ENCODE data around the gene NRXN2.

The NRXN2 gene

DNA sequence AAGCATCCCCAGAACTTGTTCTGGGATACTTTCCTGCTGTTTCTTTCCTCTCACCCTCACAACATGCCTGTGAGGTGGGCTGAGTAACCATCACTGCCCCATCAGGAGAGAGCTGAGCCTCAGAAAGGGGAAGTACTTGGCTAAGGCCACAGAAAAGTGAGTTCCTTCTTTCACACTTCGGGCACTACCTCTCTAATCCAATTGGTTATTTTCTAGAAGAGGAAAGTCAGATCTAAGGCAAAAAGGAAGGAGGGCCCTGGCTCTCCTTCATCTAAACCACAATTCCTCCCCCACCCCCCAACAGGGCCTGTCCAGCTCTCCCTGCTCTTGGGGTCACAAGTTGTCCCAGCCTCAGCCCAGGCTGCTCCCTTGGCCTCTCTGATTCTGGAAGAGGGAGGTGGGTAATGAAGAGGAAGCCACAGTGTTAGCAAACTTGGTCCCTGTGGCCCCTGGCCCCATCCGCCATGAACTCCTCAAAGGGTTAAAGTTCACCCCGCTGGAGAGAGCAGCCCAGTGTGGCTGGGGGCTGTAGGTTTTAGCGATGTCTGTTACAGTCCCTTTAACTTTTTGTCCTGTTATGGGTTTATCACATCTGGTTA lies 98.0 kb downstream of the NRXN2 start:
- DNase-seq = no peak

DNA sequence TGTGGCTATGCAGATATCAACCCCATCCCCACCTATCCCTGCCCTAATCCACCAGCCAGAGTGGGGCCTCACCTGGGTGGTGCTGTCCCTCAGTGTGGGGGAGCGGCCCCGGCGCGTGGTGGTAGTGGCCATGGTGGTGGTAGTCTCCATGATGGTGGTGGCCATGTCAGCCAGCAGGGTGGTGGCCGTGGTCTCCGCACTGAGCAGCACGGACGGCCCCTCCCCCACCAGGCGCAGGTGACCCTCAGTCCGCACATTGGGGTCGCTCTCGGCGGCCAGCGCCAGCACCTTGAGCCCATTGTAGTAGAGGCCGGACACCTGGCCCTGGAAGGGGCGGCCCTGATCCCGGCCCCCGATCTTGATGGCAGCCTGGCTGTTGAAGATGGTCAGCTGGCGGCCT lies 100.3 kb downstream of the NRXN2 start:
- DNase-seq = no peak

DNA sequence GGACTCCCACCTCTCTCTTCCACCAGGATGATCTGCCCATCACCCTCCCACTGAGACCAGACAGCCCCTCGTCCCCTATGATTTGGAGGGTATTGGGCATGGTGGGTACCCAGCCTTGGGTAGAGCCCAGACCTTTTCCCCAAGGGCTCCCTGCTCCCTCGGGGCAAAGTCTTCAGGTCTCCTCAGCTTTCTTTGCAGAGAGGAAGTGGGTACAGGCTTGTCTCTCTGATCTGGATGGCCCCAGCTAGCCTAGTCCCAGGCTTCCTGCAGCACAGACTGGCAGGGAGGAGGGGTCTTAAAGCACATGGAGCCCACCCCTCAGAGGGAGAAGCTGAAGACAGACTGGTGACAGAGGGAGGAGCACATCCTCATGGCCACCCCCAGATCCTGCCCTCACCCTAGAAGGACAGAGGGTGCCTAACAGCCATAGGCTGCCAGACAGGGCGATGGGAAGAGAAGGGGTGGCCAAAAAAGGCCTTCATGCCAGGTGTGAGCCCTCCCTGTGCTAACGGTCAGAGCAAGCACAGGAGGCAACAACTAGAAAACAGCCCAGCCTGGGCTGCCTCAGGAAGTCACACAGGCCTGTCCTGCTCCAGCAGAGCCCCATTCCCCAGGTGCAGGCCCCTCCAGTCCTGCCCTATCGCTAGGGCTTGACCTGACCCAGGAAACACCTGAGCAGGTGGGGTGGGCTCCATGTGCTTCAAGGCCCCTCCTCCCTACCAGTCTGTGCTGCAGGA lies 101.5 kb downstream of the NRXN2 start:
- no peak for DNase-seq

DNA sequence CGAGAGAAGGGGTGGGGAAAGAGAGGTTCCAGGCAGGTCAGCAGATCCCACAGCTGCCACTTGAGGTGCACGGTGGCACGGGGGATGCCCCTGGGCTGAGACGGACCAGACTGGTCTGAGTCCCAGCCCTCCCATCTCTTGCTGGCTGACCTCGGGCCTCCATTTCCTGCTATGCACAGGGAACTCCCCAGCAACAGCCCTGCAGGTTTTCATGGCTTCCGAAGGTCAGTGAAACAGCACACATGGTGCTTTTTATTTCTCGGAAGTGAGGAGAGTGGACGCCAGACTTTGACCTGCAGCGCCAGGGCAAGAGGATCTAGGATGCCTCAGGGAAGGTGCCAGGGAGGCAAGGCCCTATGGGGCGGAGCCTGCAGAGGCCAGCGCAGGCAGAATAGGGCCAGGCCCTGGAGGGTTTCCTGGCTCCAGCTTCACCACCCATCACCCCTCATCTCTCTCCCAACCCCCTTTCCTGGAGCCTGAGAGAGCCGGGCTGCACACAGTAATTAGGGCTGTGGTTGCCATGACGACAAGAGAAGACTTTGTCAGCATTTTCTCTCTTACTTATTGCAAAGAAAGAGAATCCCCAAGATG lies 102.5 kb downstream of the NRXN2 start:
- DNase-seq = no peak

DNA sequence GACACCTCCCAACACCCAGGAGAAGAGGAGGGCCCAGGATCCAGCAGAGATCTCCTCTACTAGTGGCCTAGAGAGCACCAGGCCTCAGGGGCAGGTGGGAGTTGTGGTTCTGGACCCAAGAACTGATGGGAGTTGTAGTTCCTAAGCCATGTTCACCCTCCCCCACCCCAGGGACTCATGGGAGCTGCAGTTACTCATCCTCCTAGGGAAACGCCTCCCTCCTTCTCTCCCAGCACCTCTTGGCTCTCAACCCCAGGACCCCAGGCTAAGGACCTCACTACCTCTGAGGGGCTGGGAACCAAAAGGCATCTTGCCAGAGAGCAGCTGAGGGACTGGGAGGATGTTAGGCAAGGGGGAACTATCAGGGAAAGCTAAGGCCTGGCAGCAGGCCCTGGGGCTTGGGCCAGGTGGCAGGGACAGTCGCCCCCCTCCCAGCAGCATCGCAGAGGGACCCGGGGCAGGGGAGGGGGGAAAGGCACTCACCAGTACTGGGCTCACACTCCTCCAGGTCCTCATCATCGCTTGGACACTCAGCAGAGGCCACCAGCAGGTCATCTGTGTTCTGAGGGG lies 103.1 kb downstream of the NRXN2 start:
- no peak for DNase-seq

DNA sequence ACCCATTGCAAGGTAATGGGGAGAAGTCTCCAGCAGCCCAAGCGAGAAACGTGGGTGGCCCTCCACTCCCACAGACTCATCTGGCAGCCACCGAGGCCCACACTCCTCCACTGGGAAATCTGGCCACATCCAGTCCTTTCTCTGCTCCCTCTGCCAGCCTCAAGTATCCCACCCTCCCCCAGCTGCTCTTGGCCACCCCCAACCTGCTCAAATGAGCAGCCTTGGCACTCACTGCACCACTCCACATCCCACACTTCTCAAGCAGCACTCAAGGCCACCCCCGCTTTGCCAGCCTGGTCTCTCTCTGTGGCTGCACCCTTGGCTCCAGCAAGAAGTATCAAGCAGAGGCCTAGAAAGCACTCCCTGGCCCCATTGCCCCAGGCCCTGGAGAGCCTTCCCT lies 103.8 kb downstream of the NRXN2 start:
- no peak for DNase-seq

DNA sequence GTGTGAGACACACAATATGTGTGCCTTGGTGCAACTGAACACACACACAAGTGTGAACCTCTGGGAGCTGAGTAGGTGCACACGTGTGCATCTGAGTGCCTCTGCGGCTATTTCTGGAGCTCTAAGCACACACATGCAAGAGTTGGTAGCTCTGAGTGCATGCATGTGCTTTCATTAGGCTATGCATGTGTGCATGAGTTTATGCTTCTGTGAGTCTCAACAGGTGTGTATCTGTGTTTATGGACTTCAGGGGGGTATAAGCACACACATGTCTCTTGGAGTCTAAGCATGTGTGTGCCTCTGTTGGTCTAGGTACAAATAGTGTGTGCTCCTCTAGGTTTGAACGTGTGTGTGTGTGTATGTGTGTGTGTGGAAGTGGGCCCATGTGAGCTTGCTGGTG lies 106.2 kb downstream of the NRXN2 start:
- DNase-seq = no peak

DNA sequence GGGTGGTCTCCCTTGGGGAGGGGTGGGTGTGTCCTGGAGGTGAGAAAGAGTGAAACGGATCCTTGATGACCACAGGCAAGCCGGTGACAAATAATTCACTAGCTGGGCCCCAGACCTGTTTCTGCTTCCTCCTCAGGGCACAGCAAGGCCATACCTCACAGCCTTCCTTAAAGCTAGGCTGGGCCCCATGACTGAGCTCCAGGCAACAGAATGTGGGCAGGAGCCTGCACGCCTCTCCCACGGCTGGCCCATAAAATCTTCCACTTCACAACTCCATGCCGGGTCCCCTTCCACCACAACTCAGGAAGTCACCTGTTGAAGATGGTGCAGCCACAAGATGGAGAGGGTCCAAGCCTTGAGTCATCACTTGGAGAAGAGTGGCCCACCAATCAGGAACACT lies 108.1 kb downstream of the NRXN2 start:
- DNase-seq = no peak

DNA sequence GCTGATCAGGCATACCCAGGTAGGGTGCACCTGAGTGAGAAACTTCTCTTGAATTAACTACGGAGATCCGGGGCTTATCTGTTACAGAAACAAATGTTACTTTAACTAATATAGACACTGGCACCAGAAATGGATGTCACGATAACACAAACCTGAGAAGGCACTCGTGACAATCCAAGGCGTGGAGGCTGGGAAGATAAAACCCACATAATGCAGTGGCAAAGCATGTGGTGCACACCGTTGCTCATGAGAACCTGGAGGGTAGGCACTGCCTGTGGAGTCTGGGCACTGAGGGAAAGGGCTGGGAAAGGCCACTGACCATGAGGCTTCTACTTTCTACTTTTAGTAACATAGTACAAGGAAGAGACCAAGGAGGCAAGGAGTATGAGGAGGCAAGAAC lies 109.3 kb downstream of the NRXN2 start:
- no peak for DNase-seq

DNA sequence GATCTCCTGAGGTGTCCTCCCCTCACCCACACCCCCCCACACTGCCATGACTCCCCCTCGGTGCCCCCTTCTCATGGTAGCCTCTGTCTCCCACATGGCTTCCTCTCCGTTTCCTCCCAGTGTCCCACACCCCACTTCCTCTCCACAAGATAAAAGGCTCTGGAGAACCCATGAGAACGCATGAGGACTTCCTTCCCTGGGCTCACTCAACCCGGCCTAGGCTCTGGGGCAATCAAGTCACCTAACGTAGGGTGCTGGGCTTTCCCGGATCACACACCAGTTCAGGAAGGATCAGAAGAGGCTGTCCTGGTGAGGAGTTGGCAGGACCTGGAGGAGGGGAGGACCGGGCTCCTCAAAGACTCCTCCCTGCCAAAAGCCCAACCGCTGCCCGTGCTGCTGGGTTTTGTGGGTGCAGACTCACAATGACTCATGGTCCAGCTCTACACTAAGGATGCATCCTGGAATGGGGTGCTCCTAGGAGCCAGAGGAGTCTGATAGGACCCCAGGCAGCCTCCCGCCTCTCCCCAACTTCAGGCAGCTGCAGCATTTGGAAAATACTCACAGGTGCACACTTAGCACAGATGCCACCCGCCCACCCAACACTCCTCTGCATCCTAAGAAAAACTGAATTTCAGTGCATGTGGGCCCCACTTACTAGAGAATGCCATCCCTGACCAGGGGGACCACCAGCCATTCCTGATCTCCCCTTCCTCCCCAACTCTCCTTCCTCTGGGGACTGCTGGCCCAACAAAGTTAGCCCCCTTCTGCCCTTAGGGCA lies 110.9 kb downstream of the NRXN2 start:
- DNase-seq = no peak

DNA sequence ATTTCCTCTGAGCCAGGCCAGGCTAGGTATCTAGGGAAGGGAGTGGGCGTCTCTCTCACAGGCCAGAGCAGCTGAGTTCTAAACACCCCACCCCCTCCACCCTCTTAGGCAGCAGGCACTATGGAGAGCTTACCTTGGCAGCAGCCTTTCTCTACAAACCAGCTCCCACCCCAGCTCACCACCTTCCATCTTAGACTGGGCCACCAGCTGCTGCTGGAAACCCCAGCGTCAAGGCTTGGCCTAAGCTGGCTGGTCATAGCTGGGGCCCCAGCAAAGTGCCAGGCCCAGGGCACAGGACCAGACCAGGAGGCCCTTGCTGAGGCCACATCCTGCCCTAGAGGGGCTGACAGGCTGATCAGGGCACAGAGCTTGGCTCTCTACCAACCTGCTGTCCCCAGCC lies 111.8 kb downstream of the NRXN2 start:
- no peak for DNase-seq

DNA sequence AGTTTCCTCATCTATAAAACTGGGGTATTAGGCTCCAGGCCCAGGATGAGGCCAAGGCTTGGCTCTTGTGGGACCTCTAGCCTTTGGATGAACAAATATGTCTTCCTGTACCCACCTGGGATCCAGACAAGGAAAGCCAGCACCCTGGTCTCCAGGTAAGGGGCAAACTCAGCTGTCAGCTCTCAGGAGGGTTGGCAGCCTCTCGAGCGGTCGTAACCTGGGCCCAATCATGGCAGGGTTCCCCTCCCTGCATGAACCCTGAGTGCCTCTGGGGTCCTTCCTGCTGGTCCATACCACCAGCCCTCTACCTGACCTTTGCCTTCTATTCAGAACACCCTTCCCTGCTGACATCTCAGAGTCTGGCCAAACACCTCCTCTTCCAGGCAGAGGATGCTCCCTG lies 112.4 kb downstream of the NRXN2 start:
- no peak for DNase-seq

DNA sequence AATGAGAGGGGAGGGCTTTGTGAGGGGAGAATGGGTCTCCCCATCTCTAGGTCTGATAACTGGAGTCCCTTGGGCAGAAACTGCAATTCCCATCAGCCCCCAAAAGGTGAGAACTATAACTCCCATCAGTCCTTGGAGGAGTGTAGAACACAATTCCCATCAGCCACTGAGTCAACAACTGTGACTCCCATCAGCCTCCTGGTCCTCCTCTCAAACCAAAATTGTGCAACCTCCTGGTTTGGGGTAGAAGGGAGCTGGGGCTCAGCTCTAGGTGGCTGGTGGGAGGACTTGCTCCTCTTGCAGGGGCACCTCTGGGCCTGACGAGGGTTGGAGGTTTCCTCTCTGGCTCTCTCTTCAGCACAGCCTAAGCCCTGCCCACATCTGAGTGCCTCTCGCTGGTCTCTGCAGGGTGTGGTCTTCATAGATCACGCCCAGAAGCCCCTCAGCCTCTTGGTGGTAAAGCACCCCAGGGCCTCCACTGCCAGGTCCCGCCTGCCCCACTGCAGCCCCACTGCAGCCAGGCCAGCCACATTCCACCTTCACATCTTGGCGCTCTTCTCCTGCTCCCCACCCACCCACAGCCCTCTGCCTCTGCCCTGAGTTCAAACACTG lies 113.5 kb downstream of the NRXN2 start:
- DNase-seq = no peak

DNA sequence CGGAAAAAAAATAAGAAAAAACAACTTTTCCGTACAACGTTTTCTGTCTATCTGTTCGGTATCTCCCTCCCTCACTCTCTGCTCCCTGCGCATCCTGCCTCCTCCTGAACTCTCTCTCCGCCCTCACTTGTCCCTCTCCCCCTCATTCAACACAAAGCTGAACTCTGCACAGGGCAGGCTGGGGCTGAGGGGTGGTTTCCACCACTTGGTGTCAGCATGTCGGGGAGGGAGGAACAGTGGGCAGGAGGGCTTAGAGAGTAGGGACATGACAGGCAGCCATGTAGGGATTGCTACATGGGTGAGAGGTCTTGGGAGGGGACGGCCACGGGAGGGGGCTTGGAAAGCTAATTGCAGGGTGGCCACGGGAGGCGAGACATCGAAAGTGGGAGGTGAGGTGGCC lies 114.4 kb downstream of the NRXN2 start:
- no peak for DNase-seq

DNA sequence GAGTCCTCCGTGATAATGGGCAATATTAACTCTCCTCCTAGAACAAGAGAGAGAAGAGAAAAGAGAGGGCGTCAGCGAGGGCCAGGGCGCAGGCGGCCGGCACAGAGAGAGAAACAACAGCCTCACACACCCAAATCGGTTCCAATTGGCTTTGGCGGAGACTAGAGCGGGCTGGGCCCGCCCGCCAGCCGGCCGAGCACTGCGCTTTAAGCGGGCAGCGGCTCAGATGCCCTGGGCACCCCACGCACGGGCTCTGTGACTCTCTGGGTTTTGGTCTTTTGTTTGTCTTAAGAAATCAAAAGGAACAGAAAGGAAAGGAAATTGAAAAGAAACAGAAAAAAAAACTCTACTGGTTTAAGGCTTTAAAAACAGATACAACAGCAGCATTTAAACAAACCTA lies 115.0 kb downstream of the NRXN2 start:
- no peak for DNase-seq

DNA sequence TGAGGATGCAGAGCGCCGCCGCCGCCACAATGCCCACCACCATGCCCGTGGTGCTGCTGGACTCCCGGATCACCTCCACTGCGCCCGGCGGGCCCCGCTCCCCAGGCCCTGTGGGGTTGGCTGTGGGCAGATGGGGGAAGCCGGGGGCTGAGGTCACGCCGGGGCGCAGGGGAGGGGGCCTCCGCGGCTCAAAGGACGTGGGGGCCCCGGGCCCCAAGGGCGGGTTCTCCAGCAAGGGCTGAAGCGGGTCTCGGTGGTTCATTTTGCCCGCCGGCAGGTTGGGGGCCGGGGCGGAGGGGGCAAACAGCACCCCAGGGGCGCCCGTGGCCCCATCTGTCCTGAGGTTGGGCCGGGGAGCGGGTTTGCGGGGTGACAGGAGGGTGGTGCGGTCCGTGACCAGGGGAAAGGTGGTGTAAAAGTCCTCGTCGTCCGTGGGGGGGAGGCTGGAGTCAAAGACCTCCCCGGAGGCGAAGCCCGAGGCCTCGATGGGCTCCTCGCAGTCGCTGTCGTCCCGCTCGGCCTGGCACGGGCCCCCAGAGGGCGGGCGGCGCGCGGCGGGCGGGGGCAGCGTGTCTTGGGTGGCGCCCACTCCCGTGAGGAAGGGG lies 115.5 kb downstream of the NRXN2 start:
- no peak for DNase-seq

DNA sequence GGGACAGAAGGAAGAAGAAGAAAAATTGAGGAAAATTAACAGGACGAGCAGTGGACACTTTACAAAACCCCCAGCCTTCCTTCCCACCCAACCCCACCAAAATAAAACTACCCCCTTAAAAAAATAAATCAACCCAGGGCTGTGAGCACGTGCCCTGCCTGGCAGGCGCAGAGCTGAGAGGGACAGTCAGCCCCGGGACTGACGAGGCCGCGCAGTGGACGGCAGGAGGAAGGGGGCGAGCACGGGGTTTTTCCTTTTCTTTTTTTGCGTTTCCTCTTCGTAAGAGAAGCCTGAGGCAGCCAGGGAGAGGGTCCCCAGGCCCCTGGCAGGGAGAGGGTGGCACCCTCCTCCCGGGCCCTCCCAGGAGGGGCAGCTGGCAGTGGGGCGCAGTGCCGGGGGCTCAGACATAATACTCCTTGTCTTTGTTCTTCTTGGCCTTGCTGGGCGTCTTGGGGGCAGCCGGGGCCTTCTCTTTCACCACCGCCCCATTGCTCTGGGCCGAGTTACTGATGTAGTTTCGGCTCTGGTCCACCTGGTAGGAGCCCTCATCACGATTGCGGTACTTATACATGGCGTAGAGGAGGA lies 116.1 kb downstream of the NRXN2 start:
- no peak for DNase-seq

DNA sequence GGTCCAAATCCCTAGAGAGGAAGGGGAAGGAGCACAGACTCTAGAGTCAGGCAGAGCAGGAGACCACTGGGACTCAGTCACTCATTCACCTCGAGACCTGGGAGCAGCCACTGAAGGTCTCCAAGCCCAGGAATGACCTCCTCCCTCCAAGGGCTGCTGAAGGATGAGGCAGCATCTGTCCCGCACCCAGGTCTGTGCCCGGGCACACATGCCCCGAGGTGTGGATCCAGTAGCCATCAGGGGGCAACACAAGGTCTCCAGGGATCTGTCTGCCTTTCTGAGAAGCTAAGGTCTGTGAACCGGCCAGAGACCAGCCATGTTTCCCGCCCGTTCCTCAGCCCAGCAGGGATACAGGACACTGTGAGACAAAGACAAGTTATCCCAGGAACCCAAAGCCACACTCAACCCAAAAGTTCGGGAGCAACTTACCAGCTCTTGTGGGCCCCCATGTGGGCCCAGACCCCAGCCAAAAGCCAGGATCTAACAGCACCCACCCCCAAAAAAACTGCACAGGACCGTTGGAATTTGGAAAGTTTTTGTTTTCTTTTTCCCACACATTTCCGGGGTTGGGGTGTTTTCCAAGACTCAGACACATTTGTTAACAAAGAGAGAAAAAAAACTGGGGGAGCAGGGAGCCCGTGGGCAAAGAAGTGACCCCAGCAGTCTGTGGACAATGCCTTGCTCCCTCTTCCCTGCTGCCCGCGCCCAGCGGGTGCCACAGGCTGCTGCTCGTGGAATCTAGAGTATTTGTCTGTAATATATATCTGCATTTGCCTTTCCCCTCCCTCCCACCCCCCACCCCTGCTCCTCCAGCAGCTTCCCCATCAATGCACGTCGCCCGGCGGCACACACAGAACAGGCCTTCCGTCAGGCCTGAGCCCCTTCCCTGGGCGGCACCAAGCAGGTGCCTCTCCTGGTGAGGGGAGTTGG lies 117.1 kb downstream of the NRXN2 start:
- DNase-seq = no peak

DNA sequence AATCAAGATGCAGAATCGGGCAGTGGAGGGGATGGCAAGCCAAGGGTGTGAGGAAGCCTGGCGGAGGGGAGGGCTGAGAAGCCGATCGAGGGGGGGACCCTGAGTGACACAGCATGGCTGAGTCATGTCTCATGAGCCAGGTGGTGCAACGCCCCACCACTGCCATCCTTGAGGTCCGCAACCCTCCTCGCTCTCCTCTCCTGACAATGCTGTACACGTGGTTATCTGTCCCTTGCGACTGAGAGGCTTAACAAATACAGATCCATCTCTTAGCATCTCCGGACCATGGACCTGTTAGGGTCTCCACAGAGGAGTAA lies 117.8 kb downstream of the NRXN2 start:
- DNase-seq = no peak

DNA sequence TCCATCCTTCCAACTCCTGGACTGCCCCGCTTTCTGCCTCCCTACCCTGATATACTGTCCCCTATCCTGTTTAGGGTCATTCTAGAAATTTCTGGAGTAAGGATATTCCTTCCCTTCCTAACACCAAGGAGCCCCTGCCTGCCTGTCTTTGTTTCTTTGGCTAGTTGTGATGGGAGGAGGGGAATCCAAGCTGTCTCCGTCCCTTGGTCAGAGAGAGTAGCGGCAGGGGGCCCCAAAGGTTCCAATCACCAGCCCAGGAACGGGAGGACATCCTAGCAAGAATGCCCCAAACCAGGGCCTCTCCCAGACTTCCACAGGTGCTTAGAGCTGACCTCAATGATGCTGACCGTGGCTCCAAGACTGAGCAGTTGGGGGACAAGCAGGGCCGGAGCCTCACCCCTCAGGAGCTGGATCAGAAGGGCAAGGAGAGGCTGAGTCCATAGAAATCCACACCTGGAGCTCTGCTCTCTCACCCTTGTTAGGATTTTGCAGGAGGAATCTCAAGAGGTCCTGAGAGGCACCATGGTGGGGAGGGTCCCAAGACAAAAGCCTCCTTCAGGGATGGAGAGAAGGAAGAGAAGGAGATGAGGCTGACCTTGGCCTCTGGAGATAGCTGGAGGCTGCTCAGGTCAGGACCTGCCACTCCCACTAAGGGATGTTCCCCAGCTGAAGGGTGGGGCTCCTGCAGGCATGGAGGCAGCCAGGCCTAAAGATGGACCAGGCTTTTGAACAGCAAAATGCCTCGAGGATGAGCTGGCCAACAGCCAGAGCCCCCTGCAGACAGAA lies 118.3 kb downstream of the NRXN2 start:
- DNase-seq = no peak

Data from stimulated activated naive CD4-positive, alpha-beta T cell (primary cell).